Activated naive CD8-positive, alpha-beta T cell treated with anti-CD3 and anti-CD28 coated beads, Interleukin-2, amount 50 U/mL, for 16 hours (primary cell): Measurements from ENCODE around the gene COMMD4.

Experiments
- DNase-seq: peaks from one replicate; pipeline ENCODE4 v3.0.0-alpha.2; 2020; ENCODE audit warnings: low read depth, low spot score

COMMD4 gene

GRCh38 chr15:75356517-75356916, 20.7 kb downstream of the COMMD4 start:
- no peak for DNase-seq

GRCh38 chr15:75357976-75358673, 22.3 kb downstream of the COMMD4 start:
- DNase-seq: no peak

GRCh38 chr15:75358771-75359536, 23.1 kb downstream of the COMMD4 start:
- no peak for DNase-seq

- DNase-seq: no peak
Measured at GRCh38 chr15:75359537-75360250, 23.8 kb downstream of the COMMD4 start.

- no peak for DNase-seq
Measured at GRCh38 chr15:75360391-75360790, 24.5 kb downstream of the COMMD4 start.

- DNase-seq: no peak
Measured at GRCh38 chr15:75360856-75361255, 25.0 kb downstream of the COMMD4 start.

- no peak for DNase-seq
Measured at GRCh38 chr15:75361361-75361988, 25.6 kb downstream of the COMMD4 start.

GRCh38 chr15:75361989-75362641, 26.3 kb downstream of the COMMD4 start:
- no peak for DNase-seq

GRCh38 chr15:75362642-75363249, 26.9 kb downstream of the COMMD4 start:
- DNase-seq: no peak

- no peak for DNase-seq
Measured at GRCh38 chr15:75363786-75364185, 27.9 kb downstream of the COMMD4 start.

- no peak for DNase-seq
Measured at GRCh38 chr15:75364881-75365280, 29.0 kb downstream of the COMMD4 start.

GRCh38 chr15:75366163-75366562, 30.3 kb downstream of the COMMD4 start:
- DNase-seq: no peak

GRCh38 chr15:75367006-75367405, 31.1 kb downstream of the COMMD4 start:
- DNase-seq: no peak

GRCh38 chr15:75367406-75367912, 31.6 kb downstream of the COMMD4 start:
- DNase-seq: no peak

GRCh38 chr15:75367913-75368688, 32.2 kb downstream of the COMMD4 start, which contains the start of gene MAN2C1:
TSS of gene MAN2C1 (minus strand) at chr15:75368607. CDS start at chr15:75368583, 24 bp downstream.
- DNase-seq: peak; percentile 80

GRCh38 chr15:75368689-75369239, 32.9 kb downstream of the COMMD4 start:
- DNase-seq: no peak

GRCh38 chr15:75369897-75370581, 34.2 kb downstream of the COMMD4 start:
- no peak for DNase-seq

GRCh38 chr15:75371486-75371885, 35.6 kb downstream of the COMMD4 start:
- no peak for DNase-seq
